ENCODE results near the gene CCDC88B.

CCDC88B gene

DNA sequence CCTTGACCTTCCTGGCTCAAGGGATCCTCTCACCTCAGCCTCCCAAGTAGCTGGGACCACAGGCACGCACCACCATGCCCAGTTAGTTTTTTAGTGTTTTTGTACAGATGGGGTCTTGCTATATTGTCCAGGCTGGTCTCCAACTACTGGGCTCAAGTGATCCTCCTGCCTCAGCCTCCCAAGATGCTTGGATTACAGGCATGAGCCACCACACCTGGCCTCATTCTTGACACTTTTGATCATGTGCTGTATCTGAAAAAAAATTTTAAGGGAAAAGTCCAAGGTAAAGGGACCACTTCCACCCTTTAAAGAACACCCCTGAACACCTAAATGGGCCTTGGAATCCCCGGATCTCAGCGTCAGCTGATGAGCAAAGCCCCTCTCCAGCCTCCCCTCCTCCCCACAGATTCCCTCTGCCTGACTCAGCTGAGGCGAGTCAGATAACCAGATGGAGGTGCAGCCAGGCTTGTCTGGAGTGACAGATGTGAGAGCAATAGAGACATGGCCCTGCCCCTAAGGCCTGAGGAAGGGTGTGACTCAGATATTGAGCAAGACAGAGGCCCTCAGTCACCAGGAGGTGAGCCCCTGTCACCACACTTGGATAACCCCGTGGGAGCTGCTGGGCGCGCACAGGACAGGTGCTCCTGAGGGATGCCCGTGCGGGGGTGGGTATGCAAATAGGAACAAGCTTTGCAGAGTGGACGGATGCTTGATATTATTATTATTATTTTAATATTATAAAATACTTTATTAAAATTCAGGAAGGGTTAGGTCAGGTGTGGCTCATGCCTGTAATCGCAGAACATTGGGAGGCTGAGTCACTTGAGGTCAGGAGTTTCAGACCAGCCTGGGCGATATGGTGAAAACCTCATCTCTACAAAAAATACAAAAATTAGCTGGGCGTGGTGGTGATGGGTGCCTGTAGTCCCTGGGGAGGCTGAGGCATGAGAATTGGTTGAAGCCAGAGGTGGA lies 5.0 kb upstream of the CCDC88B start:
- peaks cover 2 to 21% (median 9%) of the 10 kb centered on the region in 5 donors for H3K4me1 ChIP-seq (ENCODE audit: control insufficient read depth in 5 of 5, insufficient read depth in 5 of 5, low read length in 5 of 5)
- H3K36me3 ChIP-seq (ENCODE audit: control insufficient read depth in 5 of 5, insufficient read depth in 5 of 5, low read length in 5 of 5), result no peaks in the 10 kb centered on the region
- no peak overlapping the region for H3K4me3 ChIP-seq (ENCODE audit: low read depth in 1 of 5, low read length in 5 of 5)
- H3K27ac ChIP-seq (ENCODE audit: low read depth, low read length), result no peak overlapping the region
- H3K9me3 ChIP-seq (ENCODE audit: control insufficient read depth in 5 of 5, low read length in 5 of 5), result no peaks in the 10 kb centered on the region
- H3K27me3 ChIP-seq (ENCODE audit: control insufficient read depth in 5 of 5, insufficient read depth in 4 of 5, low read length in 5 of 5), result peaks cover 0 to 2% (median 0%) of the 10 kb centered on the region in 5 donors
- H3K9ac ChIP-seq (ENCODE audit: low read length in 5 of 5), result no peak overlapping the region

- Histone ChIP-seq H3K36me3 (ENCODE audit: control insufficient read depth in 5 of 5, insufficient read depth in 5 of 5, low read length in 5 of 5) (no peaks in the 10 kb centered on the region), H3K4me3 (ENCODE audit: low read depth in 1 of 5, low read length in 5 of 5) (no peak overlapping the region), H3K9me3 (ENCODE audit: control insufficient read depth in 5 of 5, low read length in 5 of 5) (no peaks in the 10 kb centered on the region), H3K27ac (ENCODE audit: low read depth, low read length) (no peak overlapping the region), H3K27me3 (ENCODE audit: control insufficient read depth in 5 of 5, insufficient read depth in 4 of 5, low read length in 5 of 5) (no peaks in the 10 kb centered on the region), H3K9ac (ENCODE audit: low read length in 5 of 5) (no peak overlapping the region), H3K4me1 (ENCODE audit: control insufficient read depth in 5 of 5, insufficient read depth in 5 of 5, low read length in 5 of 5) (peaks cover 0 to 25% (median 18%) of the 10 kb centered on the region in 5 donors)
Observed at GRCh38 chr11:64337538-64338249, 2.3 kb upstream of the CCDC88B start.

DNA sequence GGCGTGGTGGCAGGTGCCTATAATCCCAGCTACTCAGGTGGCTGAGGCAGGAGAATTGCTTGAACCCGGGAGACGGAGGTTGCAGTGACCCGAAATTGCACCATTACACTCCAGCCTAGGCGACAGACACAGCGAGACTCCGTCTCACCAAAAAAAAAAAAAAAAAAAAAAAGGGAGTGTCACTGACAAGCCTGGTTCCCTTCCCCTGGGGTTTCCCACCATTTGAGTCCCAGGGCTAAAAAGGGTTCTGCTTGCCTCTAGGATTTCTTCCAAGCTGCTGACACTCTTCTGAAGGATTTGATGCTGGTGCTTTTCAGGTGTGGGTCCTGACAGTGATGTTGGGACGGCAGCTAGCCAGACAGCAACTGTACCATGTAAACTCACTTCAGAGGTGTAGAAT lies 1.3 kb upstream of the CCDC88B start:
- H3K27me3 ChIP-seq (ENCODE audit: control insufficient read depth in 5 of 5, insufficient read depth in 4 of 5, low read length in 5 of 5), result no peaks in the 10 kb centered on the region
- H3K4me1 ChIP-seq (ENCODE audit: control insufficient read depth in 5 of 5, insufficient read depth in 5 of 5, low read length in 5 of 5), result peaks cover 0 to 31% (median 22%) of the 10 kb centered on the region in 5 donors
- no peaks in the 10 kb centered on the region for H3K36me3 ChIP-seq (ENCODE audit: control insufficient read depth in 5 of 5, insufficient read depth in 5 of 5, low read length in 5 of 5)
- no peak overlapping the region for H3K27ac ChIP-seq (ENCODE audit: low read depth, low read length)
- H3K9me3 ChIP-seq (ENCODE audit: control insufficient read depth in 5 of 5, low read length in 5 of 5), result no peaks in the 10 kb centered on the region
- H3K9ac ChIP-seq (ENCODE audit: low read length in 5 of 5), result no peak overlapping the region
- no peak overlapping the region for H3K4me3 ChIP-seq (ENCODE audit: low read depth in 1 of 5, low read length in 5 of 5)

- Histone ChIP-seq H3K4me3 (ENCODE audit: low read depth in 1 of 5, low read length in 5 of 5) (peak overlapping the region in 1 of 5 donors; percentile 47), H3K36me3 (ENCODE audit: control insufficient read depth in 5 of 5, insufficient read depth in 5 of 5, low read length in 5 of 5) (no peaks in the 10 kb centered on the region), H3K27ac (ENCODE audit: low read depth, low read length) (no peak overlapping the region), H3K4me1 (ENCODE audit: control insufficient read depth in 5 of 5, insufficient read depth in 5 of 5, low read length in 5 of 5) (peaks cover 0 to 31% (median 22%) of the 10 kb centered on the region in 5 donors), H3K9ac (ENCODE audit: low read length in 5 of 5) (no peak overlapping the region), H3K27me3 (ENCODE audit: control insufficient read depth in 5 of 5, insufficient read depth in 4 of 5, low read length in 5 of 5) (no peaks in the 10 kb centered on the region), H3K9me3 (ENCODE audit: control insufficient read depth in 5 of 5, low read length in 5 of 5) (no peaks in the 10 kb centered on the region)
Observed at GRCh38 chr11:64339286-64339685, 718 bp upstream of the CCDC88B start.

DNA sequence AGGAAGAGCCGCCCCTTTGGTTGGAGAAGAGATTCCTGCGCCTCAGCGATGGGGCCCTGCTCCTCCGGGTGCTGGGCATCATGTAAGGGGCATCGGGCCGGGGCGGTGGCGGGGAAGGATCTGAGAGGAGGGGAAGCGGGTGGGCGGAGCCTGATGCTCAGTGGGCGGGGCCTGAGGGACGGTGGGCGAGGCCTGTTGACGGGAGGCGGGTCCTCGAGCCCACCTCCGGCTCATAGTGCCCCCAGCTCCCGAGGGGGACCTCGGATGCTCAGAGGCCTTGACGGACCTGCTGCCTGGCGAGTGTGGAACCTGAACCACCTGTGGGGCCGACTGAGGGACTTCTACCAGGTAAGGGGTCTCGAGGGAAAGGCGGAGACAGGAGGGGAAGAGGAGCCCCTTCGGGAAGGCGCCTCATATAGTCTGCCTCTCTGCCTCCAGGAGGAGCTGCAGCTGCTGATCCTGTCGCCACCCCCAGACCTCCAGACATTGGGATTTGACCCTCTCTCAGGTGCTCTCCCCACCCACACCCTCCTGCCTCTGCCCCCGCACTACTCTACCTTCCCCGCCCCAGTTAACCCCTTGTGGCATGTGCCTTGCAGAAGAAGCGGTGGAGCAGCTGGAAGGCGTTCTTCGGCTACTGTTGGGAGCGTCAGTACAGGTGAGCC lies 799 bp downstream of the CCDC88B start:
- H3K9ac ChIP-seq (ENCODE audit: low read length in 5 of 5), result peak overlapping the region in 1 of 5 donors; percentile 17
- H3K9me3 ChIP-seq (ENCODE audit: control insufficient read depth in 5 of 5, low read length in 5 of 5), result no peaks in the 10 kb centered on the region
- H3K4me3 ChIP-seq (ENCODE audit: low read depth in 1 of 5, low read length in 5 of 5), result peak overlapping the region in 2 of 5 donors; percentile 36 to 47
- H3K27ac ChIP-seq (ENCODE audit: low read depth, low read length), result no peak overlapping the region
- H3K4me1 ChIP-seq (ENCODE audit: control insufficient read depth in 5 of 5, insufficient read depth in 5 of 5, low read length in 5 of 5), result peaks cover 0 to 31% (median 22%) of the 10 kb centered on the region in 5 donors
- H3K27me3 ChIP-seq (ENCODE audit: control insufficient read depth in 5 of 5, insufficient read depth in 4 of 5, low read length in 5 of 5), result no peaks in the 10 kb centered on the region
- peaks cover 0 to 4% (median 0%) of the 10 kb centered on the region in 5 donors for H3K36me3 ChIP-seq (ENCODE audit: control insufficient read depth in 5 of 5, insufficient read depth in 5 of 5, low read length in 5 of 5)

DNA sequence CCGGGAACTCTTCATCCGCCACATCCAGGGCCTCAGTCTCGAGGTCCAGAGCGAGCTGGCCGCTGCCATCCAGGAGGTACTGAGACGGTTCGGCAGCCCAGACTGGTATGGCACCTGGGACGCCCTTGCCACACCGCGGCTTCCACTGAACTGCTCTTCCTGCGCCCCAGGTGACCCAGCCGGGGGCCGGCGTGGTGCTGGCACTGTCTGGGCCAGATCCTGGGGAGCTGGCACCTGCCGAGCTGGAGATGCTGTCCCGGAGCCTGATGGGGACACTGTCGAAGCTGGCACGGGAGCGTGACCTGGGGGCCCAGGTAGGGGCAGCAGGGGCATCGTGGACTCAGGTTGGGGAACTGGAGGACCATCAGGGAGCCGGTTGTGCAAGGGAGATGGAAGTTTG lies 1.4 kb downstream of the CCDC88B start:
- no peak overlapping the region for H3K4me3 ChIP-seq (ENCODE audit: low read depth in 1 of 5, low read length in 5 of 5)
- no peaks in the 10 kb centered on the region for H3K9me3 ChIP-seq (ENCODE audit: control insufficient read depth in 5 of 5, low read length in 5 of 5)
- H3K27ac ChIP-seq (ENCODE audit: low read depth, low read length), result no peak overlapping the region
- H3K27me3 ChIP-seq (ENCODE audit: control insufficient read depth in 5 of 5, insufficient read depth in 4 of 5, low read length in 5 of 5), result no peaks in the 10 kb centered on the region
- peaks cover 0 to 31% (median 22%) of the 10 kb centered on the region in 5 donors for H3K4me1 ChIP-seq (ENCODE audit: control insufficient read depth in 5 of 5, insufficient read depth in 5 of 5, low read length in 5 of 5)
- H3K36me3 ChIP-seq (ENCODE audit: control insufficient read depth in 5 of 5, insufficient read depth in 5 of 5, low read length in 5 of 5), result peaks cover 0 to 4% (median 0%) of the 10 kb centered on the region in 5 donors
- no peak overlapping the region for H3K9ac ChIP-seq (ENCODE audit: low read length in 5 of 5)

- Histone ChIP-seq H3K27ac (ENCODE audit: low read depth, low read length) (no peak overlapping the region), H3K36me3 (ENCODE audit: control insufficient read depth in 5 of 5, insufficient read depth in 5 of 5, low read length in 5 of 5) (peaks cover 0 to 4% (median 0%) of the 10 kb centered on the region in 5 donors), H3K27me3 (ENCODE audit: control insufficient read depth in 5 of 5, insufficient read depth in 4 of 5, low read length in 5 of 5) (no peaks in the 10 kb centered on the region), H3K9me3 (ENCODE audit: control insufficient read depth in 5 of 5, low read length in 5 of 5) (no peaks in the 10 kb centered on the region), H3K4me3 (ENCODE audit: low read depth in 1 of 5, low read length in 5 of 5) (peak overlapping the region in 4 of 5 donors; percentile 39 to 61 (median 44)), H3K4me1 (ENCODE audit: control insufficient read depth in 5 of 5, insufficient read depth in 5 of 5, low read length in 5 of 5) (peaks cover 0 to 31% (median 22%) of the 10 kb centered on the region in 5 donors), H3K9ac (ENCODE audit: low read length in 5 of 5) (peak overlapping the region; percentile 16 to 80 (median 66))
Observed at GRCh38 chr11:64341851-64342791, 2.1 kb downstream of the CCDC88B start.

DNA sequence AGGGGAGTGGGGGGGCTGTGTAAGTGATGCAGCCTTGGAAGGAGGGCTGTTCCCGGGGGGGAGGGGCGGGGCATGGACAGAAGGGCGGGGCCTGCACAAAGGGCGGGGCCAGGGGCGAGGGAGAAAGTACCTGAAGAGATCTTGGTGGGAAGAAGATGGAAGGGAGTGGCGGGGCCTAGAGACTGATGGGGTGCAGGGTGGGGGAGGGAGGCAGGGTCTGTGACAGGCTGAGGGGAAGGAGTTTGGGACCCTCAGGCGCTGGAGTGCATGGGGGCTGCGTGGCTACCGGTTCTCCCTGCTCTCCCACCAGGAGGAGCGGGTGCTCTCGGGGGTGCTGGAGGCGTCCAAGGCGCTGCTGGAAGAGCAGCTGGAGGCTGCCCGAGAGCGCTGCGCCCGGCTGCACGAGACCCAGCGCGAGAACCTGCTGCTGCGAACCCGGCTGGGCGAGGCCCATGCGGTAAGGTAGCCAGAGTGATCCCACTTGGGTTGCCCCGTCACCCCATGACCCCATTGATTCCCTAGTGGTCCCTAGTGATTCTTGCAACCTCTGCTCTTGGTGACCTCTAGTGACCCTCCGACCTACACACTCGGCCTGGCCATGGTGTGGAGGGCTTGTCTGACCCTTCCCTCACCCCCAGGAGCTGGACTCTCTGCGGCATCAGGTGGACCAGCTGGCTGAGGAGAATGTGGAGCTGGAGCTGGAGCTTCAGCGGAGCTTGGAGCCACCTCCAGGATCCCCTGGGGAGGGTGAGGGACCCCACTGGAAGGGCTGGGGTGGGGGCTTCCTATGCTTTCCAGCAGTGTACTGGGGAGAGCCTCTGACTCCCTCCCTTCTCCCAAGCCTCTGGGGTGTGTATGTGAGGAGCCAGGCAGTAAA lies 3.1 kb downstream of the CCDC88B start:
- Histone ChIP-seq H3K9ac (ENCODE audit: low read length in 5 of 5) (no peak overlapping the region), H3K9me3 (ENCODE audit: control insufficient read depth in 5 of 5, low read length in 5 of 5) (no peaks in the 10 kb centered on the region), H3K4me3 (ENCODE audit: low read depth in 1 of 5, low read length in 5 of 5) (no peak overlapping the region), H3K27ac (ENCODE audit: low read depth, low read length) (no peak overlapping the region), H3K27me3 (ENCODE audit: control insufficient read depth in 5 of 5, insufficient read depth in 4 of 5, low read length in 5 of 5) (no peaks in the 10 kb centered on the region), H3K36me3 (ENCODE audit: control insufficient read depth in 5 of 5, insufficient read depth in 5 of 5, low read length in 5 of 5) (peaks cover 0 to 4% (median 0%) of the 10 kb centered on the region in 5 donors), H3K4me1 (ENCODE audit: control insufficient read depth in 5 of 5, insufficient read depth in 5 of 5, low read length in 5 of 5) (peaks cover 0 to 31% (median 23%) of the 10 kb centered on the region in 5 donors)
